ENCODE results near the gene CLCN1. TPM values are rescaled to one million over a fixed set of nuclear protein-coding genes. Genes with fewer than 3 reads are reported as not detected.
A peak's percentile ranks its signal among the peaks of the same experiment; 100 is the strongest.

The CLCN1 gene
- total and polyA plus RNA-seq, 2 of the 4 experiments (the other 2 are of a cell fraction), result not detected

GRCh38 chr7:143331179-143331801 is 15.4 kb downstream of the CLCN1 start:
- Histone ChIP-seq H3K9me3 (ENCODE audit: control insufficient read depth, insufficient read depth, low read length) (no peaks in the 10 kb centered on the region), H3K18ac (ENCODE audit: low read depth, low read length) (peak overlapping the region; percentile 67), H3K4me3 (ENCODE audit: insufficient read depth, low read depth, low read length) (no peak overlapping the region), H3K9ac (ENCODE audit: low read depth, low read length) (no peak overlapping the region), H3K56ac (ENCODE audit: extremely low read depth, insufficient read depth, low read length) (no peak overlapping the region), H2BK20ac (ENCODE audit: low read depth, low read length) (peak overlapping the region; percentile 4; the same call in 1 of the 2 replicates), H2AK5ac (ENCODE audit: low read depth, low read length) (peak overlapping the region; percentile 9; the same call in 1 of the 2 replicates), H3K23ac (ENCODE audit: low read depth, low read length) (no peak overlapping the region), H3K4me1 (ENCODE audit: control insufficient read depth, insufficient read depth, low read length) (peaks cover 8% of the 10 kb centered on the region), H3K27ac (ENCODE audit: insufficient read depth, low read length) (peak overlapping the region; percentile 54; the same call in 1 of the 2 replicates), H4K91ac (ENCODE audit: insufficient read depth, low read depth, low read length) (no peak overlapping the region), H3K36me3 (ENCODE audit: control insufficient read depth, insufficient read depth, low read length) (no peaks in the 10 kb centered on the region), H4K8ac (ENCODE audit: low read depth in 2 of 2, low read length in 2 of 2) (peak overlapping the region in 1 of 2 experiments; percentile 37; a peak in 1 of 4 replicates), H3K4ac (ENCODE audit: low read depth, low read length) (peak overlapping the region; percentile 23; the same call in 1 of the 2 replicates), H4K5ac (ENCODE audit: low read depth, low read length) (peak overlapping the region; percentile 42), H3K14ac (replicated peaks; ENCODE audit: low read depth, low read length) (0 out of 2 replicates have a peak overlapping the region, but pooled peaks have one; percentile 17), H3K9me1 (ENCODE audit: insufficient read depth, low read length) (no peaks in the 10 kb centered on the region), H2BK5ac (ENCODE audit: low read depth, low read length, poor library complexity, severe bottlenecking) (peak overlapping the region; percentile 4), H2BK15ac (ENCODE audit: low read depth, low read length) (no peak overlapping the region), H3K4me2 (ENCODE audit: low read depth, low read length) (peak overlapping the region; percentile 22; the same call in 1 of the 2 replicates), H2BK120ac (ENCODE audit: low read depth, low read length) (peak overlapping the region; percentile 33; the same call in 1 of the 2 replicates), H2AFZ (replicated peaks; ENCODE audit: low read length, poor library complexity) (peak overlapping the region; percentile 25), H2AK9ac (replicated peaks; ENCODE audit: low read depth, low read length, poor library complexity) (peak overlapping the region; percentile 79), H3K27me3 (ENCODE audit: control insufficient read depth, insufficient read depth, low read length) (no peaks in the 10 kb centered on the region), H3K79me1 (ENCODE audit: low read depth in 1 of 2, low read length in 2 of 2) (no peaks in the 10 kb centered on the region), H4K20me1 (ENCODE audit: insufficient read depth, low read length) (no peaks in the 10 kb centered on the region)
- intact Hi-C loops (cut with micrococcal nuclease) (no loop called here), in situ Hi-C loops (cut with MboI; ENCODE audit: low sequenced_read_pairs) (no loop called here), dilution Hi-C loops (cut with HindIII; ENCODE audit: low sequenced_read_pairs, unreplicated experiment) (no loop called here)
- ATAC-seq (ENCODE audit: low read depth), result peak; percentile 97
- ChIA-PET CTCF (interaction anchor here (0.7 kb wide), 1 partner anchor 10 kb away, joined by 3 read pairs; no protein-coding TSS in a partner anchor), POLR2A (ENCODE audit: unreplicated experiment) (no interaction called here)
- WGBS, 2 experiments (ENCODE audit: extremely low coverage in 2 of 2, insufficient read length in 1 of 2), result 80% methylated on average over 1 of the region's 8 CpGs; no CpG with 5 or more reads in 1 of the 2 experiments
- peak; percentile 96 for DNase-seq
- BruUV-seq (replicated peaks), result no TSS peak
- TF ChIP-seq SMC3 (IDR thresholded peaks at IDR 0.05; ENCODE audit: low read depth, low read length) (no peak), BHLHE40 (IDR thresholded peaks at IDR 0.05; ENCODE audit: low read depth, low read length) (no peak), RFX5 (IDR thresholded peaks at IDR 0.05; ENCODE audit: low read depth, low read length) (no peak), NFE2L2 (IDR thresholded peaks at IDR 0.05; ENCODE audit: low read depth, low read length) (peak; percentile 86), FOS (IDR thresholded peaks at IDR 0.05; ENCODE audit: low read depth, low read length) (peak; percentile 72; the same call in 1 of the 2 replicates), MAFK (IDR thresholded peaks at IDR 0.05; ENCODE audit: low read depth, low read length) (peak; percentile 6; the same call in 1 of the 2 replicates), CTCF (conservative IDR thresholded peaks at IDR 0.05; ENCODE audit: low read depth, low read length) (no peak)

Data from IMR-90 (cell line).